Measurements from ENCODE around the gene CD38.
"Not testable (repeated sequence)": the region's sequence is repeated elsewhere in the genome, so short reads cannot be mapped to it uniquely, and the experiment has no call there.

Gene CD38

DNA sequence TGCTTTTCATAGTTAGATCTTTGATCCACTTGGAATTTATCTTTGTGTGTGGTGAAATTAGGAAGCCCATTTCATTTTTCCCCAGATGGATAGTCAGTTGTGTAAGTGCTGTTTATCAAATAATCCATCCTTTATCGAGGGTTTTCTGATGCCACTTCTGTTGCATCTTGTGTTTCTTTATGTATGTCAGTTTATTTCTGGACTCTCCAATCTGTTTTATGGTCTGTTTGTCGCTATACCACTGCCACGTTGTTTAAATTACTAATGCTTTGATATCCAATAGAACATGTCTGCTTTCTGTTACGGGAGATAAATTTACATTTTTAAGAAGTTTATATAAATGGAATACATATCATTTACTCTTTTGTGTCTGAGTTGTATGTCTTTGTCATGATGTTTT, 21.0 kb downstream of the CD38 start:
- no peak for DNase-seq (ENCODE audit: low read depth)

DNA sequence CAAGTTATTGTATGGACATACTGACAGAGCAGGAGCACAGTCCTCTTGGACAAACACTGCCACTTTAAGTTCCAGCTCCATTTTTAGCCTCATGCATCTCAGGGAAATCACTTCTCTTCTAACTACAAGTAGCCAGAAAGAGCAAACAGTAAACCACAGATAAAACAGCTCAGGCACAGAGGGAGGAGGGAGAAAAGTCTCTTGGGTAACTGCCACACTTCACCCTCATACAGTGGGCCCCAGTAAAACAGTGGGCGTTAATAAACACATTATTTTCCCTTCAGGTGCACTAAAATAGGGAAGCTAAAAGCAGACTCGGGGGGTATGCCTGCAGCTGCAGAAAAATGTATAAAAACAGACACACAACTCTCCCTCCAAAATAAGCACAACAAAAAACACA, 21.6 kb downstream of the CD38 start:
- no peak for DNase-seq (ENCODE audit: low read depth)

DNA sequence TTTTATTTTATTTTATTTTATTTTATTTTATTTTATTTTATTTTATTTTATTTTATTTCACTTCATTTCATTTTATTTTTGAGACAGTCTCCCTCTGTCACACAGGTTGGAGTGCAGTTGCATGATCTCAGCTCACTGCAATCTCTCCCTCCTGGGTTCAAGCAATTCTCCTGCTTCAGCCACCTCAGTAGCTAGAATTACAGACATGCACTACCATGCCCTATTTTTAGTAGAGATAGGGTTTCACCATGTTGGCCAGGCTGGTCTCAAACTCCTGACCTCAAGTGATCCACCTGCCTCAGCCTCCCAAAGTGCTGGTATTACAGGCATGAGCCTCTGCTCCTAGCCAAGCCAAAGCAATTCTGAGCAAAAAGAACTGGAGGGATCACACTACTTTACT, 24.4 kb downstream of the CD38 start:
- DNase-seq (ENCODE audit: low read depth), result not testable (repeated sequence)

DNA sequence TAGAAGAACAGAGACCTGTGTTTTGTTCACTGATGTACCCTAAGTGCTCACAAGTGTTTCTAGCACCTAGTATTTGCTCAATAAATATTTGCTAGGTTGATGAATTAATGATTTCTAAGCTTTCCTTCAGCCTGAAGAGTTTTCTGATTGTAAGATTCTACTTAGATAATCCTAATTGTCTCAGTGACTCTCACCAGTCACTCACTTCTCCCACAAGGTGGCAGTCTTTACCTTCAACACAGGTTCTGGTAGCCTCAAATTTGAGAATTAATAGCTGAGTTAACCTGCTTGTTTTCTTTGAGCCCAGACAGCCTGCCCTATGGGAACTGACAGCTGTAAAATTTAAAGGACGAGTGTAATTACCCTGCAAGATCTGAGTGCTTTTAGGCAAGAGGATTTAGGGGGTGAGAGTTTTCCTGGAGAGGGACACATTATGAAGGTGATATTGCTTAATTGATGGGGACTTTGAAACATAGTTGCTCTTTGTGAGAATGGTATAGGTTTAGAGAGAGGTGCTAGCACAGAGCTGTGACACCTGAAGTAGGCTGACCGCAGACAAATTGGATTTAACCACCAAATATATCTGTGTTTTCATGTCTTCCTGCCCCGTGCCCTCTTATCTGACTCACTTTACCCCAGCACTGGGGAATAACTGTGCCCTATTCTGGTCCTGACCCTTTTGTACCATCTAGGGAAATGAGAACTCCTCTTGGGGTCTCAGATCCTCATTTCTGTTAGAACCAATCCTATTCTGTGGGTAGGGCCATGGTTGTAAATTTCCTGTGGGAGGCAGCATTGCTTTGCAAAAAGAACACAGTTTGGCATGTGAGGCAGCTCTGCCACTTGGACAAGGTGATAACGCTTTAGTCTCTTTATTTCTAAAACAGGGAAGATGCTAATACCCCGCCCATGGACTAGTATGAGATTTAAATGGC, 27.7 kb downstream of the CD38 start:
- DNase-seq (ENCODE audit: low read depth), result peak; percentile 45

DNA sequence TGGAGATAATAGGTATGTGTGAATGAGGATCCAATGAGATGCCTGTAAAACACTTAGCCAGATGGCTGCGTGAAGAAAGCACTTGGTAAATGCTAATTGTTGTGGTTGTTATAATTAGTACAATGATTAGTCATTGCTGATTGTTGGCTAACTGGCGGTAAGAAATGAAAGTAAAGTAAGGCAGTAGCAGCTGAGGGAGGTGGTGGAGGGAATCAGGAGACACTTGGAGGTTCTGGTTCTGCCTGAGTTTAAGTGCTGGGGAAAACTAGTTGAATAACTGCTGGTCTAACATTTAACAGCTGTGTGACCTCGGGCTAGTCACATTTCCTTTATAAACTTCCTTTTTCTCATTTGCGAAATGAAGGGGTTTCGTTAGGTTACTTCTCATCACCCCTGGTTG, 30.9 kb downstream of the CD38 start:
- no peak for DNase-seq (ENCODE audit: low read depth)

DNA sequence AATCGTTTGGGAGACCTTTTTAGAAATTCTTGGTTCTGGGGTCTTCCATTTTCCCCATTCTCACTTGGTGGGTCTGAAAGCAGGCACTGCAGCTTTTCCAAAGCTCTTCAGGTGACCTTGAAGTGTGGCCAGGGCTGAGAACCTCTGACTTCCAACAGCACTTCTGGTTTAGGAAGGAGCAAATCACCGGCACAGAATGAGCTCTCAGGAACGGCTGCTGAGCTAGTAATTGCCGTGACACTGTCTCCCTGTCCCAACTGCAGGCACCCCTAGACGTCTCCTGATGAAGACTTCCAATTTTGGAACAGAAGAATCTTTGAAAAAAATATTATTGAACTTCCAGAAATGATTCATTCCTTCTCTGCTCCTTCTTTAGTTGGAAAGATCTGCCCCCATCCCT, 31.3 kb downstream of the CD38 start:
- DNase-seq (ENCODE audit: low read depth), result no peak

DNA sequence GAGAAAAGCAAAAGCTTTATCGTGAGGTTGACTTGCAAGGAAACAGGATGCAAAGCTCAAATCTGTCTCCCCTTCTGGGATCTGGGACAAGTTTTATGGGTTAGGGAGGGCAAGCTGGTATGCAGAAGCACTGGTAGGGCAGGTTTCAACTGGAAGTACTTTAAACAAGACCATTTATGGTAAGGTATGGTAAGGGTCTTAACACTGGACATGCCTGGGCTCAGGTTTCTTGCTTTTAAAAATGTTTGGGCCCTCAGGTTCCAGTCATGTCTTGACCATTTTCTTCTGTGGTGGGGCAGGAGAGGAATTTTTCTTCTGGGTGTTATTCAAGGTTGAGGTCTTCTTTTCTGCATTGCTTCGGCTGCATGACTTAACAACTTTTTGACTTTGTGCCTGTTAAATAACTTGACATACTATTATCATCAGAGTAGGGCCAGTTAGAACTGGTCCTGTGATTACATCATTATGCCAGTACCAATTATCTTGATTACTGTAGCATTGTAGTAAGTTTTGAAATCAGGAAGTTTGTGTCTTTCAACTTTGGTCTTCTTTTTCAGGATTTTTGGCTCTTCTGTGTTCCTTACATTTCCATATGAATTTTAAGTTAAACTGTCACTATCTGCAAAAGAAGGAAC, 33.7 kb downstream of the CD38 start:
- no peak for DNase-seq (ENCODE audit: low read depth)

GRCh38 chr4:15832523-15833451, 54.7 kb downstream of the CD38 start:
- no peak for DNase-seq (ENCODE audit: low read depth)

GRCh38 chr4:15833801-15834200, 55.7 kb downstream of the CD38 start:
- no peak for DNase-seq (ENCODE audit: low read depth)

DNA sequence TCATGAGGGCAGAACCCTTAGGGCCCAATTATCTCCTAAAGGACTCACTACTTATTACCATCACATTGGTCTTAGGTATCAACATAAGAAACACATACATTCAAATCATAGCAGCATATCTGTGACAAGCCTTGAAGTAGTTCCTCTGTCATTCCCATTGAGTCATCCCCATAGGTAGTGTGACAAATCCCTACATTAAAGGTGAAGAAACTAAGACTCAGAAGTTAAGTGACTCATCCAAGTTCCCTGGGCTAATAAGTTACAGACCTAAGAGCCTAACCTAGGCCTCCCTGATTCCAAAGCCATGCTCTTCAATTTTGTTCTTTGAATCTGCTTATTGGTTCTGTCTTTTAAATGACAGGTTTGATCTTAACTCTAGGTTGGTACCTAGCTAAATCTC, 58.2 kb downstream of the CD38 start:
- DNase-seq (ENCODE audit: low read depth), result no peak

DNA sequence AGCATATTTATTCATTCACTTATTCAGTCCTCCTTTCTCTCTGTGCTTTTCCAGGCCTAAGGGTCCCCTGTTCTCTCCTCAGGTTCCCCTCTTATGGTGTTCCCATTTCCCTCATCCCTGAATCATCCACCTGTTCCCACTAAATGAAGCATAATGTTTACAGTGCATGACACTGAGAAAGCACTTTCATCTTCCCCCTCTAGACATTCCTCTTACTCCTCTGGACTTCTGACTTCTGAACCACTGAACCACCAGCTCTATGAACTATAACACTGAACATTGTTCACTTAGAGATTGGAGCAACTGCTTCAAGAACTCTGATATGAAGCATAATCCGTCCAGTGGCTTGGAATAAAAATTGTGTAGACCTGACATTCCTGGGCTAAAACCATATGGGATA, 59.5 kb downstream of the CD38 start:
- DNase-seq (ENCODE audit: low read depth), result no peak

DNA sequence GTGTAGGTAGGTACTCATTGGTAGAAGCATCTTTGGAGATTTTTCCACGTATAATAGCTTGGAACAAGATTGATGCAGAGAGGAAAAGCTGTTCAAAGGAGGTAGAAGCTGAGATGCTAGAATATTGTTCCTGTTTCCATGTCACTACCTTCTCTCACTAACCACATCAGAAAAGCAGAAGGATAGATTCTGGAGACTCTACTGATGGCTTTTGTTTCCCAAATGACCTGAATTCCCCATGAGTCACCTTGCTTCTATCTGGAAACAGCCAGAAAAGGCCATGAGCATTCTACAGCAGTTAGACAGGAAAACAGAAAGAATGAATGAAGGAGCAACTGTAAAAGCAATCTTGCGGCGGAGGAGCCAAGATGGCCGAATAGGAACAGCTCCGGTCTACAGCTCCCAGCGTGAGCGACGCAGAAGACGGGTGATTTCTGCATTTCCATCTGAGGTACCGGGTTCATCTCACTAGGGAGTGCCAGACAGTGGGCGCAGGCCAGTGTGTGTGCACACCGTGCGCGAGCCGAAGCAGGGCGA, 63.1 kb downstream of the CD38 start:
- not testable (repeated sequence) for DNase-seq (ENCODE audit: low read depth)

GRCh38 chr4:15847746-15848145, 69.6 kb downstream of the CD38 start:
- DNase-seq (ENCODE audit: low read depth), result no peak

GRCh38 chr4:15848191-15848842, 70.2 kb downstream of the CD38 start:
- no peak for DNase-seq (ENCODE audit: low read depth)

DNA sequence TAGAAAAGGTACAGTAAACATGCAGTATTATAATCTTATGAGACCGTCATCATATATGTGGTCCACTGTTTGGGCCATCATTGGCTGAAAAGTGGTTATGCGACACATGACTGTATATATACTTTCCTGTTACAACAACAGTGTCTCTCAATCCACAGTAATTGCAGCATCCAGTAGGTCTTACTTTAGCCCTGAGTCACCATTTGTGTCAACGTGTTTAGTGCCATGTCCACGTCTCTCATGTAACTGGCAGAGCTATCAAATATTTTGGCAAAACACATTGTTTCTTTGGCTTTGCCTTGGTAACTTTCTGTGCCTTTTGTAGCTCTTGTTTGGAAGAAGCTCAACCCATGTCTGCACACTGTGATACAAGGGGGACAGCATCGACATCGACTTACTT, 73.8 kb downstream of the CD38 start:
- DNase-seq (ENCODE audit: low read depth), result no peak

DNA sequence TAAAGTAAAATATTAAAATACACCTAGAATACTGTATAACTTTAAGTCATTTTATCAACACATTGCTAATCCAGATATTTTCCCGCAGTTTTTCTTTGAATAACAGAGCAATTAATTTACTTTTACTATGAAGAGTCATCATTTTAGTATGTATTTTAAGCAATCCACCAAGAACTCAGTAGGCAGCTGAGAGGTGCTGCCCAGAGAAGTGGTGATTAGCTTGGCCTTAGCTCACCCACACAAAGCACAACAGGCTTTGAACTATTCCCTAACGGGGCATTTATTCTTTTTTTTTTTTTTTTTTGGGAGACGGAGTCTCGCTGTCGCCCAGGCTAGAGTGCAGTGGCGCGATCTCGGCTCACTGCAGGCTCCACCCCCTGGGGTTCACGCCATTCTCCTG, 74.4 kb downstream of the CD38 start:
- no peak for DNase-seq (ENCODE audit: low read depth)

DNA sequence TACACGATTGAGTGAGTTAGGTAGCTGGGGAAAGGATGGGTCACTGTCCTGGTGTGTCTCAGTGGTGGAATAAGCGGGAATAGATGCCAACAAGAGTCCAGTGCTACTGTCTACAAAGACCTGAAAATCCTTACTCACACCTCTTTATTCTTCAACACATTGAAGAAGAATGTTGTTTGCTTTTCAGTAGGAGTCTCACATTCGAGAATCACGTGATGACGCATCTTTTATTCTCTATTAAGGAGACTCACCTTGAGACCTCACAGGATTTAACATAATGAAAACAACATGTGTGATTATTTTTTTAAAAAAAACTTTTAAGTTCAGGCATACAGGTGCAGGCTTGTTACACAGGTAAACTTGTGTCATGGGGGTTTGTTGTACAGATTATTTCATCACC, 75.2 kb downstream of the CD38 start:
- DNase-seq (ENCODE audit: low read depth), result no peak

DNA sequence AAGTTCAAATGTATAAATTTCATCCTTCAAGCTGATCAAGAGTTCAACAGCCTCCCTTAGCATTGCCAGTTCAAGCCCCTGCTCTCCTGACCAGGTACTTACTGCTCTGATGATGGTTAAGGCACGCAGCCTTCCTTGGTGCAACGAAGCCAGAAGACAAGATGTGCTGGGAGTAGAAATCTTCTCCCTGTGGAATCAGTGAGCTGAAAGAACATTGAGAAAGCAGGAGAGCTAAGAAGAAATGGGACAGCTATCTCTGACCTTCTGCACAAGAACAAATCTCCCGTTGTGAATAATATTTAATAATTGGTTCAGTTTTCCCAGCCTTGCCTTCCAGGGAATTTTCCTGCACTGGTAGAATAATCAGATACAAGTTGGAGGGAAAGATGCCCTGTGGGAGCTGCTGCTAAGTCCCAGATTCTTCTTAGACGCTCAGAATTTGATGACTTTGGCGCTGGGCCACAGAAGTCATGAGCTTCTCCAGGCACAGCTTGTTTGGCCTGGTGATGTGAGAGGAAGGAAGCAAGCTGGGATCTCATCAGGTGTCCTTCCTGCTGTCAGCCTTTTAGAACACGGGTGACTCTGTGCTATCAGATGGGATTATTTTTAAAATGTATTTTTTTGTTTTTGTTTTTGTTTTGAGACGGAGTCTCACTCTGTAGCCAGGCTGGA, 77.8 kb downstream of the CD38 start:
- no peak for DNase-seq (ENCODE audit: low read depth)

- not testable (repeated sequence) for DNase-seq (ENCODE audit: low read depth)
These were observed 83.1 kb downstream of the CD38 start for GRCh38 chr4:15861198-15861597.

DNA sequence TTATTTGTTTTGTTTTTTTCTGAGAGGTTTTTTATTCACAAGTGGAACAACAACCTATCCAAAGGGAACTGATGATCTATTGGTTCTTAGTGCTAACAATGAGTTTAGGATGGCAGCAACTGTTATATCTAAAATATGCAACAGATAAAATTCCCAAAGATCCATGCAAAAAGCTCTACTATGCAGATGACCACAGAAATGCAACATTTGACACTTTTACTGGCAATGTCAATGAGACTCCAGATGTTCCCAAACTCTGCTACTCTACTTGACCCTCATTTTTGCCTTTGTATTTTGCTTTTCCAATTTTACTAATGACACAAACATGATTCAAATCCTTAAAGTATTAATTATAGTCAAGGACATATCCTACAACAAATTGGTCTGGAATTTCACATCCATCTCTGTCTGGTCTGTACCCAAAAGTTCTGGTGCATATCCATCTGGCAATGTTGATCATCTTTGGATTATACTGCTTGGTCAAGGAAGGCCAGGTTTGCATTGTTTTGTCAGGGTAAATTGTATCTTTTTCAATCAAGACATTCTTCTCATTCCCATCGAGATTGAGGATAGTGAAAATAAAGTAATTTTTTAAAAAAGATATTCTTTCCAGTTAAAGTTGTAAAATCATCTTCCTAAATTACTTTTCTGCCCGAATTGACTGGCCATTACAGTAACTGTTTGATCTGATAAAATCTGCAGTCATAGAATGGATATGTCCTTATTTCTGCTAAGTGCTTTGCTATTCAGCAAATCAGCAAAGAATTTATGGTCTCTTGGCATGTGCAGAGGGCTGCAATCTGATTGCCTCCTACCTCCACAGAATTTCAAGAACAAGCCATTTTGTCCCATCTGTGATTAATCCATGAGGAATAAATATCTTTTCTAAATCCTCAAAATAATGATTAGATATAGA, 86.8 kb downstream of the CD38 start:
- no peak for DNase-seq (ENCODE audit: low read depth)
